ENCODE results near the gene LMBRD1.
"Not testable (repeated sequence)": the region's sequence is repeated elsewhere in the genome, so short reads cannot be mapped to it uniquely, and the experiment has no call there.

LMBRD1 gene

DNA sequence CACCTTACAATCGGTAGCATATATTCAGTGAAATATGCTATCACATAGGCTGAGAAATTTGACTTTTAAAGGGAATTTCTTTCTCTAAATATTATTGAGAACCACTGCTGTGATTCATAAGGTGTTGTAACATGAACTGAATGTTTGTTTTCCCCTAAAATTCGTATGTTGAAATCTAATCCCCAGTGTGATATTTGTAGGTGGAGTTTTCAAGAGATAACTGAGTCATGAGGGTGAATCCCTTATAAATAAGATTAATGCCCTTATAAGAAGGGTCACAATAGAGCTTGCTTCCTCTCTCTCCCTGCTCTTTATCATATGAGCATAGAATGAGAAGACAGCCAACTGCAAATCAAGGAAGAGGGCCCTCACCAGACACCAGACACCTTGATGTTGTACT, 64.8 kb downstream of the LMBRD1 start:
- no peak for DNase-seq

DNA sequence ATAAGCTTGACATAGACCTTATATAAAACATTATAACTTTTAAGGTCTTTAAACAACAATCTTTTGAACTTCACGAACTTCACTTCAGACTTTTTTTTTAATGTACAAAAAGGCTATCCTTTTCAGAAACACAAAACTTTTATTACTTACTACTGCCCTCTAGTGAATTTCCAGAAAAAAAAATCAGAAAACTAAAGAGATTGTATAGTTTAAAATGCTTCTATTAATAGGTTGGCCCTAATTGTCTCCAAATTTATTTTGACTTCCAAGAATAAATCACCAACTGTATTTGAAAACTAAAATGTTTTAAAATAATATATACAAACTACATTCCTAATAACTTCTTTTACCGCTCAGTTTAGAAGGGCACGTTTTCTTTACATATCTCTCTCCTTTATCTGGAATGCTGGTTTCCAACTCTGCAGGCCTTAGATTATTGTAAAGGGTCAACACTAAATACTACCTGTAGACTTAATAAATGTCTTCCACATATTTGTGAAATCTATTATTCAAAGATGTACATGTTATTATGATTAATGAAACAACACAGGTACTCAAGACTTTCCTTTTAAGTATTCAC, 66.8 kb downstream of the LMBRD1 start:
- DNase-seq: peak; percentile 19

DNA sequence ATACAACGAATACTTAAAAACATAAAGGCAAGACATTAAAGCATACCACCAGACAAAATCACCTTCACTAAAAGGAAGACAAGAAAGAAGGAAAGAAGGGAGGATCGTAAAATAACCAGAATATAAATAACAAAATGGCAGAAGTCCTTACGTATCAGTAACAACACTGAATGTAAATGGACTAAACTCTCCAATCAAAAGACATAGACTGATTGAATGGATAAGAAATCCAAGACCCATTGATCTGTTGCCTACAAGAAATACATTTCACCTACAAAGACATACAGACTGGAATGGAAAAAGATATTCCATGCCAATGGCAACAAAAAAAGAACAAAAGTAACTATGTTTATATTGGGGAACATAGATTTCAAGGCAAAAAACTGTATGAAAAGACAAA, 74.1 kb downstream of the LMBRD1 start:
- no peak for DNase-seq

DNA sequence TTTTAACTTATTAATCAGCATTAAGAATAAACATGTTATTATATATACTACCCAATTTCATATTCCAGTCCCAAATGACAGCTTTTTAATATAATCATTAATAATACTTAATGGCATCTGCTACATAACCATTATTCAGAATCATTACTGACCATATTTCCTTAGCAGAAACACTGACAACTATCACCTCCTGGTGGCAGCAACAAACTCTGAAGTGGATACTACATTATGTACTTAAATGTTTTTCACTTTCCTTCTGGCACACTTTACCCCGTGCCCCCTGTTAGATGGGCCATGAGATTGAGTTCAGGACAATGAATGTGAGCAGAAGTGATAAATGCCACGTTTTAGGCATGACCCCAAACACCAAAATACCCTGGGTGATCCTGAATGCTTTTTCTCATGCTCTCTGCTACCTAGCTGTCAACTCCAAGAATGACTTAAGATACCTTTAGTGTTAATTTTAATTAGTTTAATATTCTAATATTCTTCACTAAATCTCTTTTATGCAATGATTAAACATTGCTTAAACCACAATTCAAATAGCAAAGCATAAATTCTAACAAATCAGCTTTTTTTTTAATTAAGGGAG, 77.1 kb downstream of the LMBRD1 start:
- DNase-seq: peak; percentile 42

DNA sequence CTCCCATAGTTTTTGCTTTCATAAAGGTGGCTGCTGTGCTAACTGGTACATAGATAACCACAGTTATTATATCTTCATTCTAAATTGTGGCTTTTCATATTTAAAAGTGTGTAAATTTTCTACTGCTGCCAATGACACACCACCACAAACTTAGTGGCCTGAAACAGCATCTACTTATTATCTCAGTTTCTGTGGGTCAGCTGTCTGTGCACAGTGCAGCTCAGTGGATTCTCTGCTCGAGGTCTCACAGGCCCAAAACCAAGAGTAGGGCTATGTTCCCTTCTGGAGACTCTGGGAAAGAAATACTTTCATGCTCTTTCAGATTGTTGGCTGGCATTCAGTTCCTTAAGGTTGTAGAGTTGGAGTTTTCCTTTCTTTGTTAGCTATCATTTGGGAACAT, 90.1 kb downstream of the LMBRD1 start:
- no peak for DNase-seq

DNA sequence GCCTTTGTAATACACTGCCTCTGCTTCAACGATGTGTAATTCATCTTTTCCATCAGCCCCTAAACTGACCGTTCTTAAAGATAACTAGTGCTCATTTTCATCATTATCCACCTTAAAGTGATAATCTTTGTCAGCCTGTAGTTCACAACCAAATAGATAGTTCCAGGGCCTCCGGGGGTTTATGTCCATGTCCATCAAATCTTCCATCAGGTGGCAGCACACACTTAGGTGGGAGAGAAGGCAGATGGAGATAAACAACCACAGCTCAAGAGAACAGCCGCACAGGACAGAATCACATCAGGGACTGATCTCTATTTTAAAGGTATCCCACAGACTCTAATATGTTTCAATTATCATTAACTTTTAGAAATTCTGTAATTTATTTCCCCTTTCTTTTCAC, 90.9 kb downstream of the LMBRD1 start:
- no peak for DNase-seq

DNA sequence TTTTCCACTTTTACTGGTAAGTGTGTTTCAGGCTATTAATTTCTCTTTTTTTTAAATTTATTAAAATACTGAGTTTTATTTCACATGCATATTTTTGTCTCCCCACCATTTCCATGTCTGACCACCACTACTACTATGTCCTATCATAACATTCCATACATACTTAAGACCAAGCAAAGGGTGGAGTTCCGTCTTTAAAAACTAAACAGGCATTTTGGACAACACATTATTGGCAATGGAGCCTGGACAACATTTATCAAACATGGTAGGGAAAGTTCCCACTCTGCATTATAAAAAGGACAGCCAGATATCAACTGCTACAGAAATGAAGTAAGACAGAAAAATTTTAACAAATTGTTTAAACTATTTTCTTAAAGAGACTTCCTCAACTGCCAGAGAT, 91.9 kb downstream of the LMBRD1 start:
- no peak for DNase-seq

DNA sequence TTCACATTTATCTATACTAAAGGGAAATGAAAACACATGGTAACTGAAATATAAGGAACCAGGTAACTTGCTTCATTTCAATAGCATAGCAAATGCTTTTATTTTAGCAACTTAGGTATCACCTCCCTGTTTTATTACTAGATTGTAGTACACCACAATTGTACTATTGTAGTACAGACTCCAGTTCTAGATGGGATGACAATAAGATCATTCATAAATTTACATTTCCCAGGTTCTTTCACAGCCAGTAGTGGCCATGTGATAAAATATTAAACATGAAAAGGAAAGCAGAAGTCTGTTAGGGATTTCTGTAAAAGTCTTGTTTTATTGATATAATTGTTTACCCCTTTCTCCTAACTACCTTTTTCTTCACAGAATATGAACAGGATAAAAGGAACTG, 97.2 kb downstream of the LMBRD1 start:
- no peak for DNase-seq

DNA sequence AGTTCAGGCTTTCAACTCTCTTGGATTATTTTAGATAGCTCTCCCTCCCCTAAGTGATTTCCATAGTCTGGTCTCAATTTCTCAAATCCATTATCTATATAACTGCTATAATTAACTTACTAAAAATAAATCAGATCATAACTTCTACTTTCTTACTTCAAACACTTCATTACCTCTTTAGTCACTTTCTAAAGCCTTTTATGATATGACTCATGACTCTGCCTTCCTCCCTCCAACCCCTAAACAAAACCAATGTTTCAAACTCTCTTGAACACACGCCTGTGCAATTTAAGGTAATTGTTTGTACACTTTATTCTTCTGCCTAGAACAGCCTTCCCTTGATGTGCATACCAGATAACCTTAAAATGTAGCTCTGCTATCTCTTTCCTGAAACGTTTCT, 100.5 kb downstream of the LMBRD1 start:
- no peak for DNase-seq

DNA sequence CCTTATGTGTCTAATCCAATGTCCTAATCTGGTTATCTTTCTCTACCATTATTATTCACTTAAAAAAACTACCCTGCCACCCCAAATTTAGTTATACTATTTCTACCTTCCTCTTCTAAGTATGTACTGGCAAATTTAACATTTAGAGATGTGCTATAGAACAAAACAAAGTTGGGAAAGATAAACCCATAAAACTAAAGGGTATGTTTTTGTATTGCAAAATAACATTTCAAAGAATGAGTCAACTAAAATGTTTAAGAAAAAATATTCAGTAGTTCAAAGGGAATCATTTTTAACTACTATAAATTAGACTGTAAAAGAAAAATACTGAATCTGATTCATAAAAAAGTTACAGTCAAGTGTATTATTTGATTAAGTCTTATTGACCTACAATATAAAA, 103.0 kb downstream of the LMBRD1 start:
- DNase-seq: no peak

DNA sequence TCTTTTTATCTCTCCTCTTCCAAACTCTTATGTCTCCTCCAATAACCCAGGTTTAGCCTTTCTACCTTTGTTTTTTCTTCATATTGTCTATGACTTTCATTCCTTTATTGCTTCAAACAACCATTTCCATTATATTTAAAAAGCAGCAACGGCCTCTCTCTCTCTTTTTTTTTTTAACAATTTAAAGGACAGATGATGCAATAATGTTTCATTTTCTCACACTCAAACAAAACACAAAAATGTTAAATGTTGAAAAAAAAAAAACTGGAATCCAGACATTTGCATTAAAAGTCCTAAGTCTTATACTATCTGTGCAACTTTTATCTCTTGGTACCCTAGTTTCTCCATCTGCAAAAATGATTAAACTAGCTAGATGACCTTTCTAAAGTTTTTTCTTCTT, 105.8 kb downstream of the LMBRD1 start:
- DNase-seq: no peak

DNA sequence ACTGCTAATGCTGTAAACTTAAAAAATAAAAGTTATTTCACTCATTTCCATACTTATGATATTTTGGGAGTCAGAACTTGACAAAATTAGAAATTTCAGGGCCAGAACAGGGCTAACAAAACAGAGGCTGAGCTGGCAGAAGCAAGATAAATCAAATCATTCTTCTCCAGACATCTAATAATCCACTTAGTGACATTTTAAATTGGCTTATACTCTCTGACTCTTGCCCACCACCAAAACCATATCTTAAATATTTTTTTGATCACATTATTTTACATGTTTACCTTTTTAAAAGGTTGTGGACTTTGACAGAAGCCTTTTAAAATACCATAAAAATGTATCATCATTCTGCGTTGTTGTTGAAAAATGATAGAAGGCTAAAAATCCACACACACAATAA, 116.5 kb downstream of the LMBRD1 start:
- no peak for DNase-seq

DNA sequence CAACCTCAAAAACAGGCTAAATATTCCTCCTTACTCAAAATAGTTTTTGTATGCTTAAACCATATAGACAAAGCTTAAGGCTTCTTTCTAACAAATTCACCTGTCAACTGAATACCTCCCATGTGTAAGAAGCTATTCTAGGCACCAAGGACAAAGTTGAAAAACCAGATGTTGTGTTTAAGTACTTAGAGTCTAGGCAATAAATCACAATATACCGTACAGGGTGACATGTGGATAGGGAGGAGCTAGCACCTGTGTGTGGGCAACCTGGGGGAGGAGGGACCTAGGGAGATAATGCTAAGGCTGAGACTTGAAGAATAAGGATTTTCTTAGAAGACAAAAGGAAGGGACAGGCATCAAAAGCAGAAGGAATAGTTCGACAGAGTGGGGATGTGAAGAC, 123.5 kb downstream of the LMBRD1 start:
- no peak for DNase-seq

DNA sequence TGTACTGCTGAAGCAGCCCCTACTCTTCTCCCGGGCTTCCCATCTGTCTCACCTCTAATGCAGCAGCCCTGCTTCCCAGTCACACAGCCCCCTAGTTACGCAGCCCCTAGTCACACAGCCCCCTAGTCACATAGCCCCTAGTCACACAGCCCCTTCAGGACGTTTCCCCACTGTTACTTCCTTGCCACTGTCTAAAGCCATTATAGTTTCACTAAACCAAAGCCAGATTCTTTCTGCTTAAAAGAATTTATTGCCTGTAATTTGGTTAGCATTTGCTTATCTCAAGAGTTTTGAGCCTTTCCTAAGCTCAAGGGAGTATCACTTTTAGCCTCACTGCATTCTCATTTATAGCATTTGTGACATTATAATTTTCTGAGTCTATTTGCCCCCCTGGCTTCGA, 127.9 kb downstream of the LMBRD1 start:
- DNase-seq: no peak

DNA sequence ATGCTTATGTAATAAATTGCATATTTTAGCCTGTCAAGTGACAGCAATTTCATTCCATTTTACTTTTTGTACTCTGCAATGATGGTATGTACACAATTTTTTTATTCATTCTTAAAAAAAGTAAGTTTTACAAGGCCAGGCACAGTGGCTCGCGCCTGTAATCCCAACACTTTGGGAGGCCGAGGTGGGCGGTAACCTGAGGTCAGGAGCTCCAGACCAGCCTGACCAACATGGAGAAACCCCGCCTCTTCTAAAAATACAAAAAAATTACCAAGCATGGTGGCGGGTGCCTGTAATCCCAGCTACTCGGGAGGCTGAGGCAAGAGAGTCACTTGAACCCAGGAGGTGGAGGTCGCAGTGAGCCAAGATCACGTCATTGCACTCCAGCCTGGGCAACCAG, 130.0 kb downstream of the LMBRD1 start:
- DNase-seq: not testable (repeated sequence)

DNA sequence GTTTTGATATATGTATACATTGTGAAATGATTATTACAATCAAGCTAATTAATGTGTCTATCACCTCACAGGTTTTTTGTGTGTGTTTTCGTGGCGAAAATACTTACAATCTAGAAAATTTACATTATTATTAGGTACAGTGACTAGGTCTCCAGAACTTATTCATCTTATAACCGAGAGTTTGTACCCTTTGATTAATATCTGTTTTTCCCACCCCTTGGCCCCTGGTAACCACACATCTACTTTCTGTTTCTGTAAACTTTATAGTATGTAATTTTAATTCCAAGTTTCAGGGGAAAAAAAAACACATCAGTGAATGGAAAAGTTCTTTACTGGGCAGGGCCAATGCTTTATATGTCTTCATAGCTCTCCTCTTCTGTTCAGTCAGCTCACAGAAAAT, 131.4 kb downstream of the LMBRD1 start:
- no peak for DNase-seq

DNA sequence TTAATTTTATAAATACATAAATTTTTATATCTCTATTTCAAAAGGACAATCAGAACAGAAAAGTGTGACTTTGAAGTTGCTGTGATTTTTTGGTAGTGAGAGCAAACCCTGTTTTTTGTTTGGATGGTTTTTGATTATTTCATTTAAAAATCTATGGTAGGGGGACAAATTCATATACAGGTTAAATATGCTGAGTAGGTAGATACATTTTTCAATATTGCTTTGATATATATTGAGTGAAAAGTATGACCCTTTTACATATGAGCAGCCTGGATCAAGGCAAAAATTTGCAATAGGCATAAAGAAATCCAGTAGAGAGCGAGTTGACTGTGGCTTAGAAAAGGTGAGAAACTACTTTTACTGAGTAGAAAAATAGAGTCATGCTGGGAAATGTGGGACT, 132.3 kb downstream of the LMBRD1 start:
- no peak for DNase-seq

DNA sequence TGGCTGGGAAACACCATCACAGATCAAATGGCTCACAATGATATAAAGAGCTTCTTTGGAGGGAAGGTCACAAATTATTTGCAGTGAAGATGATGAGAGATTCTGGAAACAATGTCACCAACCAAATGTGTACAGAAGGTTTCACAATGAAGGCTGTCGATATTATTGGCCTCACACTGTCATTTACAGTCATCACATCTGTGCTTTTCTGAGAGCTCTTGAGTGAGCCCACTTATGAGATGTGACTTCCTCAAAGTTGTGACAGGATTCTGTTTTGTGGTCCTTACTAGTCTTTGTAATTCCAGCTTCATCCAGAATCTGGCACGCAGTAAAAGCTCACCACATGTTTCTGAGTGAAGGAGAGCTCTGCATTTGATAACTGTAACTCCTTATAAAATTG, 133.6 kb downstream of the LMBRD1 start:
- no peak for DNase-seq

DNA sequence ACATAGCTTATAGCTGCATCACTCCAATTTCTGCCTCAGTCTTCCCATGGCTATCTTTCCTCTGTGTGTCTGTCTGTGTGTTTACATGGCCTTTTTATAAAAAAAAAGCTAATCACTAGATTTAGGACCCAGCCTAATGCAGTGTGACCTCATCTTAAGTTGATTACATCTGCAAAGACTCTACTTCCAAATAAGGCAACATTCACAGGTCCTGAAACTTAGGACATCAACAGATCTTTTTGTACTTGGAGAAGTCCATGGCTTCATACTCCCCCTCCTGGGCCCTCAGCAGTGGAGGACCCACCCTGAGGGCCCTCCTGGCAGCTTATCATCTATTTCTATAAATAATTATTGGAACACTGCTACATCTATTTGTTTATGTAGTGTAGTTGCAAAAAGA, 146.1 kb downstream of the LMBRD1 start:
- DNase-seq: no peak

DNA sequence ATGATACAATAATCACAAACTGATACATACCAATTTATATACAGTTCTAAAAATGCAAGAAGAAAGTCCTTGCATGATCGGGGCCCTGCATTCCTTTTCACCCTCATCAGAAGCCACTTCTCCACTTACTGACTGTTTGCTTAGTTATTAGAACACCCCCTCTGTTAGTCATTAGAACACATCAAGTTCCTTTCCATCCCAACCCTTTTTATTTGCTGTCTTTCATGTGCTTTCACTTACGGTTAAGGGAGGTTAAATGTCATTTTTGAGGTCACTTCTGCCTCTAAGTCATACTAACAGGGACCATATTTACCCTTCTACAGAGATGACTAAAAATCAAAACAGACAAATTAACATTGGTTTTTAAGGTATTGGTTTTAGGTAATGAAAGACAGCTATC, 149.1 kb downstream of the LMBRD1 start:
- DNase-seq: no peak

DNA sequence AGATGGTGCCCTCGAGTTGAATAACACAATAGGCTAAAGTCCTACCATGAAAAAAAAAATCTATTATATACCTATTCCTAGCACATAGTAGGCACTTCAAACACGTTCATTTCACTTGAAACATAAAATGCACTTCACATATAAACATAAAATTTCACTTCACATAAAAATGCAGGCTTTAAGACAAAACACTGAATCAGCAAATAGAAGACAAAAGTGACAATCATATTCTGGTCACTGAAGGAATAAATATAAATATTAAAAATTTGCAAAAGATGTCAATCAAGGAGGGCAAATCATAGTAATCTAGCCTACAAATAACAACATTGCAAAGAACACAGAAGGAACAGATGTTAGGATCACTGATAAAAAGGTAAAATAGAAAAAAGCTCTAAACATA, 153.1 kb downstream of the LMBRD1 start:
- DNase-seq: no peak

DNA sequence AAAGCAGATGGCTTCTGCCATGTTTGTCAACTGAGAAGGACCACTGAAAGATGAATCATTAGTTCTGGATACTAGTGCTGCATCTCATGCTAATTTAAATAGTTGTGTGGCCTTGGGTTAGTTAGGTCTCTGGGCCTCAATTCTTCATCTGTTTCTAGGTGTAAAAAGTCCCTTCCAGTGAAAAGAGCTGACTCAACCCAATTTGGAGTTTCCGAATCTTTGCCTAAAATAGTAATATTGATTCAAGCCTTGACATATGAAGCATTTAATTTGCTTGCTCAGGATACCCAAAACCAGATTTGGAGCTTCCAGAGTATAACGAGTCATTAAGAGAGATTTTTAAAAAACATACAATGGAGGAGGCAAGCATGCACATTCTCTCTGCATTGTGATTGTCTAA, 163.9 kb downstream of the LMBRD1 start:
- no peak for DNase-seq

DNA sequence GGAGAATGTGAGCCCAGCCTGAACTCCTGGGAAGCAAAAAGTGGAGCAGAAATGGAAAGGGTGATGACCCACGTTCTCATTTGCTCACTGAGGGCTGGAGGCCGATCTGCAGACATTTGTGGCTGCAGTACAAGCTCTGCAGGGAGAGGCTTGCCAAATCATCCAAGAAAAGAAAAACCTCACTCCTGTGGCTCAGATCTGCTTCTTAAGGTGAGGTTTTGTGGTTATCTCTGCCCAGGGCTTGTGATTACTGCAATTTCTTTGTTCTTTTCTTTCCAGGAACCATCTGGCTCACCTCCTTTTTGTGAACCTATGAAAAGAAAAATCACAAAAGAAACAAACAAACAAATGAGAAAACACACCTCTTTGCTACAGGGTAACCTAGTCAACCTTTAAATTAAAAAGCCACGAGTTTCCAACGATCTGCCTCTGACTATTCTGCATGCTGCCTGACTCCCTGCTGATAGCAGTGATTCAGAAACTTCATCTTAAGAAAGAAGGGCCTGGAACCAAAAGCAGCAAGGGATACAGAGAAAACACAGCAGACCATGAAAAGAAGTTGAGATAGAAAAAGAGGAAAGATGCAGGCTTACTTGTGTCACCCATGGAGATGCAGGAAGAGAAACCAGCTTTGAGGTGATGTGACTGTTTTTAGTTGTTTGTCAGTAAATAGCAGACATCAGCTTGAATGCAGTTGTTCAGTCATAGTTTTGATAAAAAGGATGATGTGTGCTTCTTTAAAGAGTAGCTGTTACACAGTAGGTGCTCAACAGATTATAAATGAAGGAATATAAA, 165.1 kb downstream of the LMBRD1 start:
- DNase-seq: peak; percentile 20

DNA sequence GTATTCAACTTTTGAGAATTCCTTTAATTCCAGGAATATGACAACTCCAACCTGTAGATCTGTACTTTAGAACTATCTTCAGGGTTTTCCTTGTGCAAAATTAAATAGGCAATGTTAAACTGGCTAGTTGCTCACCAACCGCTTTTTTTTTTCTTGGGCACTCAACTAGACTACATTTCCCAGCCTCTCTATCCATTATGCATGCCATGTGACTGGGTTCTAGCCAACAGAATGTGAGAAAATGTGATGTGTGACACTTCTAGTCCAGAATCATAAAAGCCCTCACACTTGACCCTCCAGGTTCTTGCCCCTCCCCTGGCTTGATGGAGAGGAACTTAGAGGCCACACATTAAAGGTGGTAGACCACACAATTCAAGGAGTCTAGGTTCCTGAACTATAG, 166.0 kb downstream of the LMBRD1 start:
- no peak for DNase-seq

DNA sequence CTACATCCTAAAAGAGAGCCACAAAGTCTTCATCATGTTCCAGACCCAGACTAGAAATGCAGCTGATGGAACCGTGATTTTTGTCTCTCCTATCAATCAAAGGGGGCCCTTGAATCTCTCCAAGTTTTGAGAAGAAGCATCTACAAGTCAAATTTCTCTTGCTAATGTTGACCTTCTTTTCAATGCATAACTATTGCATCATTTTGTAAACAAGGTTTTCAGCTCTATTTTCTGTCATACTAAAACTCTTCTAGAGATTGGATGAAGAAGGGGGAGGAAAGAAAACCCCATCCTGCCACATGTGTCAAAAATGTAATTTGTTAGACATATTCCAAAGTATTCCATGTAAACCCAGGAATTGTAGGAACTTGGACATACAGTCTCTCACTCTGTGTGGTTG, 169.2 kb downstream of the LMBRD1 start:
- DNase-seq: no peak

Data from eye (tissue), 1 donor.